CD4-positive, alpha-beta T cell (primary cell): Measurements from ENCODE around the gene ZNF692. TPM values are rescaled to one million over a fixed set of nuclear protein-coding genes. Genes with fewer than 3 reads are reported as not detected.

ENCODE experiments used
- ATAC-seq: fragments of 200-7000 bp; cut with Tn5 transposase; one replicate; pipeline ENCODE4 v1.10.0; 2022; ENCODE audit warnings: mild to moderate bottlenecking; ENCODE audit not compliant: poor library complexity
- CTCF ChIA-PET: fragments of 350-600 bp; sonication (Branson Sonifier 250); formaldehyde crosslinking; loops from one replicate; lab custom pipeline; 2021; ENCODE audit warnings: antibody characterized with exemption, inconsistent platforms; lab: Charles Lee
- POLR2A ChIA-PET: fragments of 350-600 bp; sonication (Branson Sonifier 250); formaldehyde crosslinking; loops from one replicate; lab custom pipeline; 2021; ENCODE audit warnings: antibody characterized with exemption, inconsistent platforms; lab: Charles Lee
- DNase-seq, 14 experiments: peaks; one replicate each; pipeline ENCODE4 v3.0.0-alpha.2; 2013 to 2020; ENCODE audit warnings: mixed read lengths in 2 of 14
- H3K27ac ChIP-seq, 2 donors: one replicate each; pipeline versions ENCODE4 v1.5.1 to v1.7.0; 2013; ENCODE audit warnings: low read length in 2 of 2, low read depth in 1 of 2, mild to moderate bottlenecking in 1 of 2
- H3K27me3 ChIP-seq, 2 experiments: 1 replicate in 1 of 2; 2 replicates in 1 of 2; pipeline versions ENCODE4 v1.6.1 to v1.7.0; 2013; ENCODE audit warnings: low read length in 2 of 2, control low read depth in 1 of 2, mild to moderate bottlenecking in 1 of 2, moderate library complexity in 1 of 2; ENCODE audit not compliant: insufficient read depth in 2 of 2, control insufficient read depth in 1 of 2
- H3K36me3 ChIP-seq: one replicate; pipeline ENCODE4 v1.6.1; 2013; ENCODE audit warnings: low read length, control low read depth; ENCODE audit not compliant: insufficient read depth
- H3K4me1 ChIP-seq: one replicate; pipeline ENCODE4 v1.6.1; 2013; ENCODE audit warnings: low read length, control low read depth; ENCODE audit not compliant: insufficient read depth
- H3K4me3 ChIP-seq: one replicate; pipeline ENCODE4 v1.5.1; 2013; ENCODE audit warnings: mild to moderate bottlenecking, low read length, moderate library complexity
- H3K9me3 ChIP-seq, 2 experiments: 1 replicate in 1 of 2; 2 replicates in 1 of 2; pipeline versions ENCODE4 v1.6.1 to v1.7.0; 2013; ENCODE audit warnings: low read length in 2 of 2, mild to moderate bottlenecking in 2 of 2, control low read depth in 1 of 2, moderate library complexity in 1 of 2; ENCODE audit not compliant: control insufficient read depth in 1 of 2, insufficient read depth in 1 of 2
- H3K27ac Mint-ChIP-seq: one replicate; pipeline ENCODE4 v1.8.0; 2020; ENCODE audit warnings: mixed read lengths
- H3K27me3 Mint-ChIP-seq: one replicate; pipeline ENCODE4 v1.8.0; 2021; ENCODE audit warnings: mixed read lengths
- H3K36me3 Mint-ChIP-seq: one replicate; pipeline ENCODE4 v1.8.0; 2021; ENCODE audit warnings: low read depth, mixed read lengths
- H3K4me1 Mint-ChIP-seq: one replicate; pipeline ENCODE4 v1.8.0; 2021; ENCODE audit warnings: low read depth, mixed read lengths
- H3K4me3 Mint-ChIP-seq: one replicate; pipeline ENCODE4 v1.8.0; 2020; ENCODE audit warnings: mild to moderate bottlenecking, mixed read lengths
- H3K9me3 Mint-ChIP-seq: one replicate; pipeline ENCODE4 v1.8.0; 2020; ENCODE audit warnings: mixed read lengths
- CTCF ChIP-seq: fragments of 200-600 bp; IDR thresholded peaks from one replicate; pipeline ENCODE4 v1.8.0; 2022; ENCODE audit warnings: antibody characterized with exemption, mild to moderate bottlenecking
- intact Hi-C, 2 experiments: fragments of 100-400 bp; cut with DNase I in 1 of 2; cut with micrococcal nuclease in 1 of 2; formaldehyde crosslinking; loops; one replicate each; pipeline versions ENCODE4 v1.15.1 to v1.9.0; 2023 to 2025; cut with DNase I, micrococcal nuclease
- total RNA-seq, 174 experiments: library from RNA in 2 of 174; stranded (reverse) in 2 of 174; gene quantifications; one replicate each; pipeline ENCODE4 v1.2.3 and lab custom pipeline; 2021 to 2026

The ZNF692 gene
- total RNA-seq, 2 experiments from 2014 or later = 23.3 to 27.3 TPM

- Histone ChIP-seq H3K36me3 (peaks cover 41% of the 10 kb centered on the region), H3K4me1 (peaks cover 69% of the 10 kb centered on the region), H3K9me3 (no peaks in the 10 kb centered on the region), H3K4me3 (peak overlapping the region; percentile 83), H3K27me3 (no peaks in the 10 kb centered on the region), H3K27ac (no peak overlapping the region)
- ATAC-seq (no peak), DNase-seq (no peak)
- no peak for TF ChIP-seq CTCF
- Mint-ChIP-seq H3K27me3 (no peaks in the 10 kb centered on the region), H3K36me3 (peaks cover 63% of the 10 kb centered on the region), H3K27ac (peak overlapping the region; percentile 95), H3K4me3 (peak overlapping the region; percentile 95), H3K4me1 (peaks cover 79% of the 10 kb centered on the region), H3K9me3 (no peaks in the 10 kb centered on the region)
- intact Hi-C loops = loop anchor here in 1 of 2 experiments (1.0 kb wide), 1 partner anchor 35 kb away; the partner anchor contains the start of gene ZNF692
- CTCF ChIA-PET = no interaction called here
- POLR2A ChIA-PET = interaction anchor here (1.8 to 4.7 kb wide), 5 partner anchors 13 to 81 kb away, joined by 9 to 98 read pairs (median 18); partner anchors contain the start of genes PGBD2, ZNF672 and ZNF692
These were observed 34.2 kb downstream of the ZNF692 start for GRCh38 chr1:248824701-248825100.

- DNase-seq (no peak), ATAC-seq (no peak)
- no peaks in the 10 kb centered on the region for H3K27me3 ChIP-seq
- ChIA-PET CTCF (no interaction called here), POLR2A (no interaction called here)
- H3K9me3 ChIP-seq = no peaks in the 10 kb centered on the region
- peak overlapping the region; percentile 95 for H3K27ac Mint-ChIP-seq
- H3K27me3 Mint-ChIP-seq = no peaks in the 10 kb centered on the region
- intact Hi-C loops = no loop called here
- H3K4me1 Mint-ChIP-seq = peaks cover 83% of the 10 kb centered on the region
- H3K27ac ChIP-seq = no peak overlapping the region
- H3K9me3 Mint-ChIP-seq = no peaks in the 10 kb centered on the region
- peak overlapping the region; percentile 95 for H3K4me3 Mint-ChIP-seq
- peaks cover 73% of the 10 kb centered on the region for H3K4me1 ChIP-seq
- peaks cover 64% of the 10 kb centered on the region for H3K36me3 Mint-ChIP-seq
- H3K4me3 ChIP-seq = peak overlapping the region; percentile 2
- TF ChIP-seq CTCF = no peak
- H3K36me3 ChIP-seq = peaks cover 41% of the 10 kb centered on the region
These were observed 34.6 kb downstream of the ZNF692 start for GRCh38 chr1:248824301-248824700.

- Histone ChIP-seq H3K4me3 (no peak overlapping the region), H3K27ac (no peak overlapping the region), H3K36me3 (peaks cover 42% of the 10 kb centered on the region), H3K4me1 (peaks cover 80% of the 10 kb centered on the region), H3K9me3 (no peaks in the 10 kb centered on the region), H3K27me3 (no peaks in the 10 kb centered on the region)
- H3K36me3 Mint-ChIP-seq = peaks cover 69% of the 10 kb centered on the region
- DNase-seq (no peak), ATAC-seq (no peak)
- intact Hi-C loops = no loop called here
- TF ChIP-seq CTCF = no peak
- H3K27ac Mint-ChIP-seq = peak overlapping the region; percentile 95
- ChIA-PET CTCF (no interaction called here), POLR2A (no interaction called here)
- no peaks in the 10 kb centered on the region for H3K27me3 Mint-ChIP-seq
- peak overlapping the region; percentile 95 for H3K4me3 Mint-ChIP-seq
- H3K4me1 Mint-ChIP-seq = peaks cover 86% of the 10 kb centered on the region
- no peaks in the 10 kb centered on the region for H3K9me3 Mint-ChIP-seq
These were observed 35.3 kb downstream of the ZNF692 start for GRCh38 chr1:248823517-248824001.
